ENCODE results near the gene TRPV6.

DNA sequence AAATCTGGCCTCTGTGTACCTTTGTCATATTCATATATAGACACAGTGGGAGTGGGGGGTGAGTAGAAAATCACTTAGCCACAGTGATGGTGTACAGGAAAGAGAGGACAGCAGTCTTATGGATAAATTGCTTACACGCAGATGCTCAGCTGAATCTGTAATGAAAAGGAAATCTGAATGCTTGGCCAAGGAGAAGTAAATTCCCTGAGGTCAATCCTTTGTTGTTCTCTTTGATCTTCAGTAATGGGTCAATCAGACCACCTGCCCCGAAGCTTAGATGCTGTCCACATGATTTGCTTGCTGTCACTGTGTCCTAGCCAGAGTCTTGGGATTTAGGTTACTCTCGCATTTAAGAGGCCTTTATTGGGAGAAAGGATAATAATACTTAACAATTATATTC, 49.1 kb downstream of the TRPV6 start:
- TF ChIP-seq ZNF565 (CRISPR knock-in tag; conservative IDR thresholded peaks at IDR 0.05; ENCODE audit: low read depth): no peak
- no peak for TF ChIP-seq ISL1 (CRISPR knock-in tag; IDR thresholded peaks at IDR 0.05)
- TF ChIP-seq RARB (CRISPR knock-in tag; IDR thresholded peaks at IDR 0.05): no peak
- TF ChIP-seq, protein P1, sequence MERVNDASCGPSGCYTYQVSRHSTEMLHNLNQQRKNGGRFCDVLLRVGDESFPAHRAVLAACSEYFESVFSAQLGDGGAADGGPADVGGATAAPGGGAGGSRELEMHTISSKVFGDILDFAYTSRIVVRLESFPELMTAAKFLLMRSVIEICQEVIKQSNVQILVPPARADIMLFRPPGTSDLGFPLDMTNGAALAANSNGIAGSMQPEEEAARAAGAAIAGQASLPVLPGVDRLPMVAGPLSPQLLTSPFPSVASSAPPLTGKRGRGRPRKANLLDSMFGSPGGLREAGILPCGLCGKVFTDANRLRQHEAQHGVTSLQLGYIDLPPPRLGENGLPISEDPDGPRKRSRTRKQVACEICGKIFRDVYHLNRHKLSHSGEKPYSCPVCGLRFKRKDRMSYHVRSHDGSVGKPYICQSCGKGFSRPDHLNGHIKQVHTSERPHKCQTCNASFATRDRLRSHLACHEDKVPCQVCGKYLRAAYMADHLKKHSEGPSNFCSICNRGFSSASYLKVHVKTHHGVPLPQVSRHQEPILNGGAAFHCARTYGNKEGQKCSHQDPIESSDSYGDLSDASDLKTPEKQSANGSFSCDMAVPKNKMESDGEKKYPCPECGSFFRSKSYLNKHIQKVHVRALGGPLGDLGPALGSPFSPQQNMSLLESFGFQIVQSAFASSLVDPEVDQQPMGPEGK (CRISPR knock-in tag; IDR thresholded peaks at IDR 0.05; ENCODE audit: borderline replicate concordance): no peak
- TF ChIP-seq TOX (CRISPR knock-in tag; IDR thresholded peaks at IDR 0.05; ENCODE audit: borderline replicate concordance): no peak
- no peak for TF ChIP-seq ZFP30 (CRISPR knock-in tag; IDR thresholded peaks at IDR 0.05)
- no peak for TF ChIP-seq ZNF8 (CRISPR knock-in tag; IDR thresholded peaks at IDR 0.05)
- TF ChIP-seq, protein P2, sequence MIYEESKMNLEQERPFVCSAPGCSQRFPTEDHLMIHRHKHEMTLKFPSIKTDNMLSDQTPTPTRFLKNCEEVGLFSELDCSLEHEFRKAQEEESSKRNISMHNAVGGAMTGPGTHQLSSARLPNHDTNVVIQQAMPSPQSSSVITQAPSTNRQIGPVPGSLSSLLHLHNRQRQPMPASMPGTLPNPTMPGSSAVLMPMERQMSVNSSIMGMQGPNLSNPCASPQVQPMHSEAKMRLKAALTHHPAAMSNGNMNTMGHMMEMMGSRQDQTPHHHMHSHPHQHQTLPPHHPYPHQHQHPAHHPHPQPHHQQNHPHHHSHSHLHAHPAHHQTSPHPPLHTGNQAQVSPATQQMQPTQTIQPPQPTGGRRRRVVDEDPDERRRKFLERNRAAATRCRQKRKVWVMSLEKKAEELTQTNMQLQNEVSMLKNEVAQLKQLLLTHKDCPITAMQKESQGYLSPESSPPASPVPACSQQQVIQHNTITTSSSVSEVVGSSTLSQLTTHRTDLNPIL (CRISPR knock-in tag; IDR thresholded peaks at IDR 0.05; ENCODE audit: low read depth): no peak

Measured in SK-N-SH treated with all-trans-retinoic acid at 6 μM for 48 hours (cell line).